HEK293 (cell line): ENCODE results near the gene OPA1.

Experiments
- CTCF ChIA-PET: fragments of 350-600 bp; formaldehyde crosslinking; extraction: SDS; loops from one replicate; lab custom pipeline; 2021; ENCODE audit warnings: antibody characterized with exemption; lab: Yijun Ruan, JAX
- POLR2A ChIA-PET: fragments of 300-600 bp; formaldehyde crosslinking; extraction: SDS; loops from one replicate; lab custom pipeline; 2020; ENCODE audit warnings: antibody characterized with exemption, inconsistent platforms; lab: Yijun Ruan, JAX
- H3K27ac ChIP-seq: fragments of 200-500 bp; sonication (Bioruptor generic); 2 replicates; pipeline ENCODE4 v1.5.1; 2014; ENCODE audit warnings: low read depth, low read length, control low read depth, inconsistent platforms; ENCODE audit errors: extremely low read depth
- H3K36me3 ChIP-seq, 2 experiments: fragments of 200-500 bp in 1 of 2; sonication (Bioruptor generic) in 1 of 2; 1 replicate in 1 of 2; 2 replicates in 1 of 2; pipeline ENCODE4 v1.5.1; 2014 to 2017; ENCODE audit warnings: inconsistent platforms in 2 of 2, low read length in 2 of 2; ENCODE audit not compliant: control insufficient read depth in 2 of 2, insufficient read depth in 1 of 2
- H3K4me1 ChIP-seq: fragments of 200-500 bp; sonication (Bioruptor generic); 2 replicates; pipeline ENCODE4 v1.5.1; 2014; ENCODE audit warnings: mild to moderate bottlenecking, low read length, inconsistent platforms; ENCODE audit not compliant: control insufficient read depth, insufficient read depth
- H3K4me3 ChIP-seq: 2 replicates; pipeline ENCODE4 v1.5.1; 2011; ENCODE audit warnings: low read depth, mild to moderate bottlenecking, control low read depth, low read length, moderate library complexity
- H3K9me3 ChIP-seq: fragments of 200-500 bp; sonication (Bioruptor generic); 2 replicates; pipeline ENCODE4 v1.5.1; 2014; ENCODE audit warnings: low read depth, low read length, inconsistent platforms; ENCODE audit not compliant: control insufficient read depth, insufficient read depth
- BCL11A ChIP-seq: fragments of 450-650 bp; formaldehyde crosslinking; IDR thresholded peaks from 2 replicates; pipeline ENCODE4 v1.5.1; 2016; ENCODE audit warnings: low read depth, missing biosample characterization, missing genetic modification characterization
- ELK4 ChIP-seq: IDR thresholded peaks from 2 replicates; pipeline ENCODE4 v1.6.1; 2011; ENCODE audit warnings: mild to moderate bottlenecking, low read depth, low read length, borderline replicate concordance
- GLI4 ChIP-seq: fragments of 450-650 bp; formaldehyde crosslinking; IDR thresholded peaks from 2 replicates; pipeline ENCODE4 v1.5.1; 2016; ENCODE audit warnings: missing biosample characterization, missing genetic modification characterization
- HIC1 ChIP-seq: fragments of 450-650 bp; formaldehyde crosslinking; IDR thresholded peaks from 2 replicates; pipeline ENCODE4 v1.5.1; 2016; ENCODE audit warnings: missing biosample characterization, missing genetic modification characterization
- PRDM6 ChIP-seq: fragments of 450-650 bp; formaldehyde crosslinking; IDR thresholded peaks from 2 replicates; pipeline ENCODE4 v1.5.1; 2017; ENCODE audit warnings: missing biosample characterization, missing genetic modification characterization
- REPIN1 ChIP-seq: fragments of 450-650 bp; formaldehyde crosslinking; IDR thresholded peaks from 2 replicates; pipeline ENCODE4 v1.5.1; 2017; ENCODE audit warnings: missing biosample characterization, missing genetic modification characterization, low read depth
- SP7 ChIP-seq: fragments of 450-650 bp; formaldehyde crosslinking; IDR thresholded peaks from 2 replicates; pipeline ENCODE4 v1.5.1; 2016; ENCODE audit warnings: missing biosample characterization, missing genetic modification characterization
- ZBTB17 ChIP-seq: fragments of 450-650 bp; formaldehyde crosslinking; IDR thresholded peaks from 2 replicates; pipeline ENCODE4 v1.5.1; 2016; ENCODE audit warnings: missing biosample characterization, missing genetic modification characterization
- ZBTB44 ChIP-seq: fragments of 450-650 bp; IDR thresholded peaks from 2 replicates; pipeline ENCODE4 v1.5.1; 2018; ENCODE audit warnings: missing biosample characterization, mild to moderate bottlenecking, missing genetic modification characterization
- ZFP3 ChIP-seq: fragments of 450-650 bp; formaldehyde crosslinking; IDR thresholded peaks from 2 replicates; pipeline ENCODE4 v1.5.1; 2016; ENCODE audit warnings: low read depth, missing biosample characterization, missing genetic modification characterization
- ZNF133 ChIP-seq: fragments of 450-650 bp; formaldehyde crosslinking; IDR thresholded peaks from 2 replicates; pipeline ENCODE4 v1.5.1; 2016; ENCODE audit warnings: missing biosample characterization, missing genetic modification characterization
- ZNF18 ChIP-seq: fragments of 450-650 bp; formaldehyde crosslinking; IDR thresholded peaks from 2 replicates; pipeline ENCODE4 v1.5.1; 2016; ENCODE audit warnings: missing biosample characterization, missing genetic modification characterization
- ZNF23 ChIP-seq: fragments of 450-650 bp; formaldehyde crosslinking; IDR thresholded peaks from 2 replicates; pipeline ENCODE4 v1.5.1; 2016; ENCODE audit warnings: missing biosample characterization, missing genetic modification characterization, borderline replicate concordance
- ZNF449 ChIP-seq: fragments of 450-650 bp; formaldehyde crosslinking; IDR thresholded peaks from 2 replicates; pipeline ENCODE4 v1.5.1; 2017; ENCODE audit warnings: missing biosample characterization, mild to moderate bottlenecking, missing genetic modification characterization, moderate library complexity
- ZNF529 ChIP-seq: fragments of 450-650 bp; formaldehyde crosslinking; IDR thresholded peaks from 2 replicates; pipeline ENCODE4 v1.5.1; 2017; ENCODE audit warnings: missing genetic modification characterization, missing biosample characterization; ENCODE audit not compliant: insufficient replicate concordance
- ZNF549 ChIP-seq: fragments of 450-650 bp; IDR thresholded peaks from 2 replicates; pipeline ENCODE4 v1.5.1; 2018; ENCODE audit warnings: missing biosample characterization, missing genetic modification characterization, mild to moderate bottlenecking, inconsistent platforms, moderate library complexity
- ZNF555 ChIP-seq: fragments of 450-650 bp; formaldehyde crosslinking; conservative IDR thresholded peaks from 2 replicates; pipeline ENCODE4 v1.5.1; 2017; ENCODE audit warnings: missing biosample characterization, mild to moderate bottlenecking, missing genetic modification characterization, inconsistent platforms
- ZNF600 ChIP-seq: fragments of 450-650 bp; formaldehyde crosslinking; IDR thresholded peaks from 2 replicates; pipeline ENCODE4 v1.5.1; 2016; ENCODE audit warnings: missing biosample characterization, missing genetic modification characterization
- ZNF626 ChIP-seq: fragments of 450-650 bp; sonication (Bioruptor Pico); formaldehyde crosslinking; IDR thresholded peaks from 2 replicates; pipeline ENCODE4 v1.5.1; 2018; ENCODE audit warnings: missing biosample characterization, missing genetic modification characterization, inconsistent platforms
- ZNF692 ChIP-seq: fragments of 450-650 bp; formaldehyde crosslinking; IDR thresholded peaks from 2 replicates; pipeline ENCODE4 v1.5.1; 2016; ENCODE audit warnings: missing biosample characterization, missing genetic modification characterization
- ZNF785 ChIP-seq: fragments of 450-650 bp; formaldehyde crosslinking; IDR thresholded peaks from 2 replicates; pipeline ENCODE4 v1.5.1; 2016; ENCODE audit warnings: missing biosample characterization, missing genetic modification characterization
- ZNF843 ChIP-seq: fragments of 450-650 bp; formaldehyde crosslinking; IDR thresholded peaks from 2 replicates; pipeline ENCODE4 v1.5.1; 2016; ENCODE audit warnings: missing biosample characterization, missing genetic modification characterization

Gene OPA1

GRCh38 chr3:193732827-193733226 is 139.8 kb downstream of the OPA1 start:
- Histone ChIP-seq H3K9me3 (no peaks in the 10 kb centered on the region), H3K36me3 (no peaks in the 10 kb centered on the region), H3K27ac (no peak overlapping the region), H3K4me1 (no peaks in the 10 kb centered on the region), H3K4me3 (no peak overlapping the region)
- CTCF ChIA-PET = interaction anchor here (0.6 to 1.1 kb wide), 3 partner anchors 8 to 581 kb away, joined by 3 read pairs; no protein-coding TSS in a partner anchor
- POLR2A ChIA-PET = no interaction called here
- TF ChIP-seq ZFP3 (tag by site-specific recombination) (no peak), REPIN1 (tag by site-specific recombination) (no peak), ZNF785 (tag by site-specific recombination) (no peak), ZNF843 (tag by site-specific recombination) (no peak), SP7 (tag by site-specific recombination) (no peak), PRDM6 (tag by site-specific recombination) (no peak), BCL11A (tag by site-specific recombination) (no peak), ZBTB17 (tag by site-specific recombination) (no peak), ZNF600 (tag by site-specific recombination) (no peak), ZNF23 (no peak), ZNF692 (tag by site-specific recombination) (no peak)

GRCh38 chr3:193734737-193735366 is 141.8 kb downstream of the OPA1 start:
- Histone ChIP-seq H3K36me3 (no peaks in the 10 kb centered on the region), H3K4me1 (no peaks in the 10 kb centered on the region), H3K9me3 (no peaks in the 10 kb centered on the region), H3K4me3 (no peak overlapping the region), H3K27ac (no peak overlapping the region)
- no peak for TF ChIP-seq ZNF18 (tag by site-specific recombination)
- no peak for TF ChIP-seq ZNF555 (tag by site-specific recombination)
- TF ChIP-seq ZNF549 = no peak
- TF ChIP-seq ZNF626 (tag by site-specific recombination) = no peak
- TF ChIP-seq GLI4 (tag by site-specific recombination) = no peak
- TF ChIP-seq ZBTB44 (tag by site-specific recombination) = no peak
- TF ChIP-seq ZNF529 (tag by site-specific recombination) = no peak
- TF ChIP-seq HIC1 (tag by site-specific recombination) = no peak
- no peak for TF ChIP-seq ELK4
- no peak for TF ChIP-seq ZNF133 (tag by site-specific recombination)
- no peak for TF ChIP-seq ZNF449 (tag by site-specific recombination)
- CTCF ChIA-PET = no interaction called here
- POLR2A ChIA-PET = no interaction called here
